IPS-18a (cell line): ENCODE data around the gene SLC27A2.
"Not testable (repeated sequence)": the region's sequence is repeated elsewhere in the genome, so short reads cannot be mapped to it uniquely, and the experiment has no call there.

Experiments used
- H3K27ac ChIP-seq: one replicate; pipeline ENCODE4 v1.5.1; 2013; ENCODE audit warnings: low read length
- H3K27me3 ChIP-seq: one replicate; pipeline ENCODE4 v1.6.1; 2013; ENCODE audit warnings: mild to moderate bottlenecking, low read length; ENCODE audit not compliant: control insufficient read depth, insufficient read depth
- H3K36me3 ChIP-seq: one replicate; pipeline ENCODE4 v1.6.1; 2013; ENCODE audit warnings: low read depth, low read length; ENCODE audit not compliant: control insufficient read depth
- H3K4me1 ChIP-seq: one replicate; pipeline ENCODE4 v1.6.1; 2013; ENCODE audit warnings: low read depth, low read length; ENCODE audit not compliant: control insufficient read depth
- H3K4me3 ChIP-seq: one replicate; pipeline ENCODE4 v1.5.1; 2013; ENCODE audit warnings: low read length
- H3K9ac ChIP-seq: one replicate; pipeline ENCODE4 v1.6.1; 2013; ENCODE audit warnings: mild to moderate bottlenecking, low read length, moderate library complexity
- H3K9me3 ChIP-seq: one replicate; pipeline ENCODE4 v1.6.1; 2013; ENCODE audit warnings: low read depth, low read length; ENCODE audit not compliant: control insufficient read depth

The SLC27A2 gene

DNA sequence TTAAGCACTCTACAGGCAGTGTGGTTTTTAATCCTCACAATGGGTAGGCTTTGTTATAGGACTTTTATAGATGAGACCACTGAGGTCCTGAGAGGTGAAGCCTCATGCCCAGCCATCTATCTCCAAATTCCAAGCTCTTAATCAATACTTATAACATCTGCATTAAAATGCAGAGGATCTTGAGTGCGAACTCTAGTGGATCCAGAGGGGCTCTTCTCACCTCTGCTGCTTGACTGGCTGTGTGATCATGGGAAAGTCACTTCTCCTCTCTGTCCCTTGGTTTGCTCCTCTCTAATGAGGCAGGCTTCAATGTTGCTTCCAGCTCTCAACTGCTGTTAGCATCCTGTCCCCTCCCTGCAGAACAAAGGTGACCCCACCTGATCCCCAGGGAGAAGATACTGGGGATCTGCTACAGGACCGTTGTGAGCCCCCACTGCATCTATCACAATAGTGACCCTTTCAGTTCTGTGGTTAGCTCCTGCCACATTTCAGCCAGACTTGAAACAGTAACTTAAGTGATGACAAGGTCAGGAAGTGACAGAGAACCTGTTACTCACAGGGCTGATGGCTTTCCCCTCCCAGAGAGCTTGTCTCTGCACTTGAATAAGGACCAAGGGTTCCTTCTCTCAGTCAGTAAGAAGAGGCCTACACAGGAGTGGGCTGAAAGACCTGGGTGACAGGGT is 1.3 kb downstream of the SLC27A2 start:
- Histone ChIP-seq H3K9ac (peak overlapping the region; percentile 42), H3K4me1 (peaks cover 14% of the 10 kb centered on the region), H3K27ac (no peak overlapping the region)

DNA sequence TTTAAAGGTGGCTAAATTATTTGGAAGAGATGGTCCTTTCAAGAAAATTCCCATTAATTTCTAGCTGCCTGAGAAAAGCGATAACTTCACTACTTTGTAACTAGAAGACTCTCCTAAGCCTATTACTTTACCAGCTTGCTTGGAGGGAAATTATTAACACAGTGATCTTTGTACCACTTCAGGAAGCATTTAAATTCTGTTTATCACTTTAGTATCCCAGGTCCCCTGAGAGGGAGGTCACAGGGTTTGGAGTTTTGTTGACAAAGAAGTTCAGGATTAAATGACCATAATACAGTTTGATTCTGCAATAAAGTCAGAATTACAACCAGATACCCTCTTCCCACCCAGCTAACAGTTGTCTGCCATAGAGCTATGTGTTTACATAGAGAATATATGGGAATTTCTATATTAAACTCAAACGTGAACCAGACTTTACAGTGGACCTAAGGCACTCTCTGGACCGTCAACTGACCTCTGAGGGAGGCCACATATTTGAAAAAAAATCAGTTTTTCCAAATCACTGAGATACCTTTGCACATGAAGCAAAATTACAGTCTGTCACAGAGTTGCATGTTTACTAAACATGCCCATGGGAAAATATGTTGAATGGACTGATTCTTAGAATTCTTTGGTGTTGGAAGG is 3.0 kb downstream of the SLC27A2 start:
- H3K27me3 ChIP-seq: peaks cover 43% of the 10 kb centered on the region
- peaks cover 14% of the 10 kb centered on the region for H3K4me1 ChIP-seq
- no peaks in the 10 kb centered on the region for H3K9me3 ChIP-seq
- H3K4me3 ChIP-seq: no peak overlapping the region
- no peak overlapping the region for H3K27ac ChIP-seq
- no peaks in the 10 kb centered on the region for H3K36me3 ChIP-seq
- H3K9ac ChIP-seq: no peak overlapping the region

More for the DNA sequence above, 1.3 kb downstream of the SLC27A2 start:
- Histone ChIP-seq H3K9me3 (no peaks in the 10 kb centered on the region), H3K36me3 (no peaks in the 10 kb centered on the region), H3K27me3 (peaks cover 45% of the 10 kb centered on the region), H3K4me3 (peak overlapping the region; percentile 69)

GRCh38 chr15:50186090-50186489 is 4.1 kb downstream of the SLC27A2 start:
- Histone ChIP-seq H3K36me3 (no peaks in the 10 kb centered on the region), H3K27ac (no peak overlapping the region), H3K27me3 (peaks cover 32% of the 10 kb centered on the region), H3K9ac (no peak overlapping the region), H3K4me3 (no peak overlapping the region), H3K9me3 (no peaks in the 10 kb centered on the region), H3K4me1 (peaks cover 14% of the 10 kb centered on the region)

DNA sequence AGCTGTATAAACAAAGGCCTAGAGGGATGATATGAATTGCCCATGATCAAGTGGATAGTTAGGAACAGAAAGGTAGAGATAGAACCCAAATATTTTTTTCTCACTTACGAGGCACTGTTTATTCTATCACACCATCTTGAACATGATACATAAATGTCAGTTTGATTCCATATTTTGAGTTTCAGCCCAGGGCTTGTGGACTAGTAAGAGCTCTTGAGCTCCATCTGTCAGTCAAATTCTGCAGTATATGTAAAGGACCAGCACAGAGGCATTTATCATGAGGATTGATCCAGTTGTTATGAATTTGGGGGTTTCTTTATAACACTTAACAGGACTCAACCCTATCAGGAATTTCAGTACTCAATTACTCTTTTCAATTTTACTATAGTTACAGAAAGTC is 4.8 kb downstream of the SLC27A2 start:
- H3K27ac ChIP-seq: no peak overlapping the region
- H3K9ac ChIP-seq: no peak overlapping the region
- H3K4me1 ChIP-seq: peaks cover 8% of the 10 kb centered on the region
- peaks cover 26% of the 10 kb centered on the region for H3K27me3 ChIP-seq
- H3K36me3 ChIP-seq: no peaks in the 10 kb centered on the region
- no peaks in the 10 kb centered on the region for H3K9me3 ChIP-seq
- no peak overlapping the region for H3K4me3 ChIP-seq

- Histone ChIP-seq H3K27me3 (peaks cover 18% of the 10 kb centered on the region), H3K9ac (no peak overlapping the region), H3K9me3 (no peaks in the 10 kb centered on the region), H3K4me3 (no peak overlapping the region), H3K4me1 (peaks cover 7% of the 10 kb centered on the region), H3K27ac (no peak overlapping the region), H3K36me3 (no peaks in the 10 kb centered on the region)
These were observed 5.5 kb downstream of the SLC27A2 start for GRCh38 chr15:50187525-50187924.

DNA sequence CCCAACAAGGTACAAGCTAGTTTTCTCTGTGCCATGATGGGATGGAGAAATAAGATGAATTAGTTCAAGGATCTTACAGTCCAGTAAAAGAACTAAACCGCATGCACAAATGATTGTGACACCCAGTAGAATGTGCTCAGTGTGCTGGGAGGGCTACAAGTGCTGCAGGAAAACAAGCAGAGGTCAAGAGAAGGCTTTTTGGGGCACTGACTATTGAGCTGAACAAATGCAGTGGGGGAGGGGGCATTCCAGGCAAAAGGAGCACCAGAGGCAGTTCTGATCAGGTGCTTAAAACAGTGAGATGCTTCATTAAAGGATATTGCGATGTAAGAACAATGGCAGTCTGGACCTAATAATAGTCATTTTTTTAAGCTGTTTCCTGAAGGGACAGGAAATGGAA is 6.0 kb downstream of the SLC27A2 start:
- H3K27me3 ChIP-seq: peaks cover 13% of the 10 kb centered on the region
- H3K9ac ChIP-seq: no peak overlapping the region
- H3K4me1 ChIP-seq: peaks cover 4% of the 10 kb centered on the region
- no peaks in the 10 kb centered on the region for H3K9me3 ChIP-seq
- H3K27ac ChIP-seq: no peak overlapping the region
- no peak overlapping the region for H3K4me3 ChIP-seq
- H3K36me3 ChIP-seq: no peaks in the 10 kb centered on the region

GRCh38 chr15:50188793-50189192 is 6.8 kb downstream of the SLC27A2 start:
- H3K4me3 ChIP-seq, H3K36me3 ChIP-seq, H3K27ac ChIP-seq, H3K9ac ChIP-seq, H3K9me3 ChIP-seq, H3K4me1 ChIP-seq, H3K27me3 ChIP-seq: not testable (repeated sequence)

- H3K36me3 ChIP-seq: no peaks in the 10 kb centered on the region
- no peaks in the 10 kb centered on the region for H3K27me3 ChIP-seq
- H3K9me3 ChIP-seq: no peaks in the 10 kb centered on the region
- no peak overlapping the region for H3K27ac ChIP-seq
- no peak overlapping the region for H3K4me3 ChIP-seq
- no peak overlapping the region for H3K9ac ChIP-seq
- H3K4me1 ChIP-seq: no peaks in the 10 kb centered on the region
These were observed 7.6 kb downstream of the SLC27A2 start for GRCh38 chr15:50189633-50190032.

- Histone ChIP-seq H3K36me3 (no peaks in the 10 kb centered on the region), H3K9me3 (no peaks in the 10 kb centered on the region), H3K4me1 (no peaks in the 10 kb centered on the region), H3K9ac (no peak overlapping the region), H3K4me3 (no peak overlapping the region), H3K27ac (no peak overlapping the region), H3K27me3 (no peaks in the 10 kb centered on the region)
These were observed 8.2 kb downstream of the SLC27A2 start for GRCh38 chr15:50190166-50190570.

GRCh38 chr15:50190723-50191122 is 8.7 kb downstream of the SLC27A2 start:
- Histone ChIP-seq H3K4me3 (no peak overlapping the region), H3K4me1 (no peaks in the 10 kb centered on the region), H3K9me3 (no peaks in the 10 kb centered on the region), H3K27ac (no peak overlapping the region), H3K36me3 (no peaks in the 10 kb centered on the region), H3K9ac (no peak overlapping the region), H3K27me3 (no peaks in the 10 kb centered on the region)

- no peak overlapping the region for H3K4me3 ChIP-seq
- no peaks in the 10 kb centered on the region for H3K4me1 ChIP-seq
- no peaks in the 10 kb centered on the region for H3K9me3 ChIP-seq
- H3K27me3 ChIP-seq: no peaks in the 10 kb centered on the region
- no peaks in the 10 kb centered on the region for H3K36me3 ChIP-seq
- no peak overlapping the region for H3K9ac ChIP-seq
- no peak overlapping the region for H3K27ac ChIP-seq
These were observed 10.2 kb downstream of the SLC27A2 start for GRCh38 chr15:50192164-50192563.
